ENCODE measurements around the gene ZNF81.

DNA sequence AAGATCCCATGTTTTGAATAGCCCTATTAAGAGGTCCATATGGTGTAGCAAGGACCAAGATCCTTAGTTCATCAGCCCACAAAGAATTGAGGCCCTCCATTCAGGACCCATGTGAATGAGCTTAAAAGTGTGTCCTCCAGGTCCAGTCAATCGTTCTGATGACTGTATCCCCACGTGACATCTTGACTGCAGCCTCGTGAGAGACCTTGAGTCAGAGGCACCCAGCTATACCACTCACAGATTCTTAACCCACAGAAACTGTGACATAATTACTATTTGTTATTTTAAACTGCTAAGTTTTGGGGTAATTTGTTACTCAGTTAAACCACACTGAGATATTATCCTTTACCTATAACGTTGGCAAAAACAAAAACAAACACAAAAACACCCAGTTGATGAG lies 104.7 kb downstream of the ZNF81 start:
- TF ChIP-seq CTCF (IDR thresholded peaks at IDR 0.05; ENCODE audit: low read length) (no peak), EZH2 (IDR thresholded peaks at IDR 0.05; ENCODE audit: borderline replicate concordance, low read length) (no peak)
